D721Med (cell line): ENCODE measurements around the gene AP4M1.

Experiments used
- DNase-seq: peaks from one replicate; pipeline ENCODE4 v3.0.0; 2011; ENCODE audit warnings: low spot score; ENCODE audit not compliant: insufficient read length
- FAIRE-seq: peaks from 2 replicates; lab custom pipeline; 2011; peaks lifted over from hg19 to GRCh38; lab: Jason Lieb, UNC
- CTCF ChIP-seq: IDR thresholded peaks from 2 replicates; pipeline ENCODE4 v1.5.1; 2012; ENCODE audit warnings: mild to moderate bottlenecking, control low read depth; ENCODE audit not compliant: insufficient read depth; ENCODE audit errors: missing control alignments

AP4M1 gene

GRCh38 chr7:100107890-100108289 lies 6.4 kb downstream of the AP4M1 start:
- TF ChIP-seq CTCF: no peak
- DNase-seq (no peak), FAIRE-seq (no peak)

- FAIRE-seq (no peak), DNase-seq (no peak)
- no peak for TF ChIP-seq CTCF
Measured at GRCh38 chr7:100109521-100110163, 8.2 kb downstream of the AP4M1 start.

- no peak for FAIRE-seq
- TF ChIP-seq CTCF: no peak
- DNase-seq: no peak
Measured at GRCh38 chr7:100111156-100111555, 9.7 kb downstream of the AP4M1 start.

GRCh38 chr7:100111914-100112313 lies 10.5 kb downstream of the AP4M1 start:
- FAIRE-seq (no peak), DNase-seq (no peak)
- no peak for TF ChIP-seq CTCF

GRCh38 chr7:100115026-100115425 lies 13.6 kb downstream of the AP4M1 start:
- TF ChIP-seq CTCF: no peak
- FAIRE-seq (no peak), DNase-seq (no peak)

GRCh38 chr7:100118388-100119071 lies 17.1 kb downstream of the AP4M1 start:
- DNase-seq (no peak), FAIRE-seq (no peak)
- TF ChIP-seq CTCF: no peak

- FAIRE-seq: no peak
- no peak for TF ChIP-seq CTCF
- DNase-seq: peak; percentile 97
Measured at GRCh38 chr7:100119072-100119969, 17.9 kb downstream of the AP4M1 start, which contains the start of the genes CNPY4 and TAF6. Gene CNPY4, plus strand, starts transcription at chr7:100119634. Its CDS starts 111 bp downstream, at chr7:100119745. Gene TAF6, minus strand, starts transcription at chr7:100119358. Its CDS starts 5,149 bp downstream, at chr7:100114209.
